Measurements from ENCODE around the gene NEO1. TPM values are rescaled to one million over a fixed set of nuclear protein-coding genes. Genes with fewer than 3 reads are reported as not detected.

NEO1 gene
- polyA plus RNA-seq, 1 donor (not counting 4 experiments of a cell fraction or from before 2014, with no cell fraction given) = 4.4 TPM

DNA sequence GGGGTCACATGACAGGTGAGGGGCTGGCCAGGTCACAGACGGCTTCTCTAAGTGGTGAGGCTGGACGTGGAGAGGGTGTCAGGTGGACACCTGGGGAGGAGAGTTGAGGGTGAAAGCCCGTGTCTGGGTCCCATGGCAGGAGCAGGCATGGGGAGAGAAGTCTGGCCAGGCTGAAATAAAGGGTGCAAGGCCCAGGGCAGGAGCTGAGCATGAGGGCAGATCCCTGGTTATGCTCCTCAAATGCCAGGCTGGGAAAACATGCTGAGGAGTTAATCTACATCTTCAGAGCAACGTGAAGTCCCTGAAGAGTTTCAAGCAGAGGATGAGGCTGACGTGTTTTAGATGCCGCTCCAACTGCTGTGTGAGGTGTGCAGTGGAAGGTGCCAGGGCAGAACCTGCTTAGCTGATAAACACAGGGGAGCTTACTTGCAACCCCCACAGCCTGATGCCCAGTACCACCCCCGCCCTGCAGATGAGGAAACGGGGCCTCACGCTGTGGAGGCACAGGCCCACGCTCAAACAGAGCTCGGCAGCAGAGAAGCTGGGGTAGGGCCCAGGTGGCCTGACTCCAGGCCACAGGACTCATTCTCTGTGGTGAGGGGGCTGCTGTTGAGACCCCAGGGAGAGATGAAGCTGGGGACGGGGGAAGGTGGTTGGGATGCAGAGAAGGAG lies 276.0 kb downstream of the NEO1 start:
- Histone ChIP-seq H3K36me3 (ENCODE audit: control insufficient read depth in 2 of 2, extremely low read depth in 1 of 2, insufficient read depth in 2 of 2, low read length in 2 of 2) (no peaks in the 10 kb centered on the region), H3K9ac (ENCODE audit: control insufficient read depth, extremely low read depth, insufficient read depth, low read length) (no peak overlapping the region), H2AFZ (ENCODE audit: control insufficient read depth, low read length) (no peak overlapping the region), H3K4me2 (ENCODE audit: control insufficient read depth, extremely low read depth, insufficient read depth, low read depth, low read length) (no peak overlapping the region), H3K27me3 (ENCODE audit: control insufficient read depth, extremely low read depth, insufficient read depth, low read length) (no peaks in the 10 kb centered on the region), H3K9me1 (ENCODE audit: control insufficient read depth, extremely low read depth, insufficient read depth, low read length) (no peaks in the 10 kb centered on the region), H3K27ac (ENCODE audit: control insufficient read depth, insufficient read depth, low read length) (no peak overlapping the region), H3K9me3 (ENCODE audit: control insufficient read depth, low read depth, low read length) (no peaks in the 10 kb centered on the region), H4K20me1 (ENCODE audit: control insufficient read depth, extremely low read depth, insufficient read depth, low read length) (no peaks in the 10 kb centered on the region), H3K4me3 (ENCODE audit: control insufficient read depth in 2 of 3, extremely low read depth in 1 of 3, insufficient read depth in 2 of 3, low read depth in 1 of 3, low read length in 3 of 3) (no peak overlapping the region), H3K4me1 (ENCODE audit: control insufficient read depth, extremely low read depth, insufficient read depth, low read length) (no peaks in the 10 kb centered on the region), H3K79me2 (ENCODE audit: control insufficient read depth, insufficient read depth, low read length) (no peaks in the 10 kb centered on the region)
- DNase-seq (ENCODE audit: low read depth, low spot score) (no peak), FAIRE-seq (no peak)
- TF ChIP-seq, protein P1, sequence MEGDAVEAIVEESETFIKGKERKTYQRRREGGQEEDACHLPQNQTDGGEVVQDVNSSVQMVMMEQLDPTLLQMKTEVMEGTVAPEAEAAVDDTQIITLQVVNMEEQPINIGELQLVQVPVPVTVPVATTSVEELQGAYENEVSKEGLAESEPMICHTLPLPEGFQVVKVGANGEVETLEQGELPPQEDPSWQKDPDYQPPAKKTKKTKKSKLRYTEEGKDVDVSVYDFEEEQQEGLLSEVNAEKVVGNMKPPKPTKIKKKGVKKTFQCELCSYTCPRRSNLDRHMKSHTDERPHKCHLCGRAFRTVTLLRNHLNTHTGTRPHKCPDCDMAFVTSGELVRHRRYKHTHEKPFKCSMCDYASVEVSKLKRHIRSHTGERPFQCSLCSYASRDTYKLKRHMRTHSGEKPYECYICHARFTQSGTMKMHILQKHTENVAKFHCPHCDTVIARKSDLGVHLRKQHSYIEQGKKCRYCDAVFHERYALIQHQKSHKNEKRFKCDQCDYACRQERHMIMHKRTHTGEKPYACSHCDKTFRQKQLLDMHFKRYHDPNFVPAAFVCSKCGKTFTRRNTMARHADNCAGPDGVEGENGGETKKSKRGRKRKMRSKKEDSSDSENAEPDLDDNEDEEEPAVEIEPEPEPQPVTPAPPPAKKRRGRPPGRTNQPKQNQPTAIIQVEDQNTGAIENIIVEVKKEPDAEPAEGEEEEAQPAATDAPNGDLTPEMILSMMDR (optimal IDR thresholded peaks at IDR 0.05 in 1 of 3, IDR thresholded peaks at IDR 0.05 in 1 of 3, conservative IDR thresholded peaks at IDR 0.05 in 1 of 3; ENCODE audit: extremely low read depth in 1 of 3, insufficient read depth in 2 of 3, low read length in 3 of 3) = no peak
- TF ChIP-seq EZH2 (IDR thresholded peaks at IDR 0.05; ENCODE audit: low read length) = no peak
- dilution Hi-C loops (cut with MboI; ENCODE audit: extremely low pct_ligation_motif_present, low sequenced_read_pairs) = no loop called here

DNA sequence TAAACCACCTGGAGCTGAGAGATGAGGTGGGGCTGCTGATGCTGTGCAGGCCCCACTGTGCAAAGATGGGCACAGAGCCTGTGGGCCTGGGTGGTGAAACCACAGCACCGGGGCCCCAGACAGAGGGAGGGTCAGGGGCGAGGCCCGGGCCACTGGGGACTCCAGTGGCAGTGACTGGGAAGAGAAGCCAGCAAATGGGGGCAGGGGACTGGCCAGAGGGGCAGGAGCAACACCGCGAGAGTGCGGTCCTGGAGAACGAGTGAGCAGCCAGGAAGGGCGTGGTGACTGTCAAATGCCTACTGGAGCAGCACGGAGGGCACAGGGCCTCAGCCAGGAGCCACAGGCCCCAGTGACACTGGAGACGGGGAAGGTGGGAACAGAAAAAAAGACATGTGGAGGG lies 276.7 kb downstream of the NEO1 start:
- Histone ChIP-seq H3K79me2 (ENCODE audit: control insufficient read depth, insufficient read depth, low read length) (no peaks in the 10 kb centered on the region), H3K9ac (ENCODE audit: control insufficient read depth, extremely low read depth, insufficient read depth, low read length) (no peak overlapping the region), H3K4me1 (ENCODE audit: control insufficient read depth, extremely low read depth, insufficient read depth, low read length) (no peaks in the 10 kb centered on the region), H3K4me3 (ENCODE audit: control insufficient read depth in 2 of 3, extremely low read depth in 1 of 3, insufficient read depth in 2 of 3, low read depth in 1 of 3, low read length in 3 of 3) (no peak overlapping the region), H3K9me3 (ENCODE audit: control insufficient read depth, low read depth, low read length) (no peaks in the 10 kb centered on the region), H3K27me3 (ENCODE audit: control insufficient read depth, extremely low read depth, insufficient read depth, low read length) (no peaks in the 10 kb centered on the region), H3K9me1 (ENCODE audit: control insufficient read depth, extremely low read depth, insufficient read depth, low read length) (no peaks in the 10 kb centered on the region), H4K20me1 (ENCODE audit: control insufficient read depth, extremely low read depth, insufficient read depth, low read length) (no peaks in the 10 kb centered on the region), H3K27ac (ENCODE audit: control insufficient read depth, insufficient read depth, low read length) (no peak overlapping the region), H2AFZ (ENCODE audit: control insufficient read depth, low read length) (no peak overlapping the region), H3K36me3 (ENCODE audit: control insufficient read depth in 2 of 2, extremely low read depth in 1 of 2, insufficient read depth in 2 of 2, low read length in 2 of 2) (no peaks in the 10 kb centered on the region), H3K4me2 (ENCODE audit: control insufficient read depth, extremely low read depth, insufficient read depth, low read depth, low read length) (no peak overlapping the region)
- FAIRE-seq = no peak
- dilution Hi-C loops (cut with MboI; ENCODE audit: extremely low pct_ligation_motif_present, low sequenced_read_pairs) = no loop called here
- TF ChIP-seq EZH2 (IDR thresholded peaks at IDR 0.05; ENCODE audit: low read length) = no peak
- TF ChIP-seq, protein P1 (optimal IDR thresholded peaks at IDR 0.05 in 1 of 3, IDR thresholded peaks at IDR 0.05 in 1 of 3, conservative IDR thresholded peaks at IDR 0.05 in 1 of 3; ENCODE audit: extremely low read depth in 1 of 3, insufficient read depth in 2 of 3, low read length in 3 of 3) = no peak
- no peak for DNase-seq (ENCODE audit: low read depth, low spot score)

Measured in keratinocyte (primary cell).